ENCODE results near the gene SLF2. TPM values are rescaled to one million over a fixed set of nuclear protein-coding genes. Genes with fewer than 3 reads are reported as not detected.
"Not testable (repeated sequence)": the region's sequence is repeated elsewhere in the genome, so short reads cannot be mapped to it uniquely, and the experiment has no call there.

Gene SLF2
- total RNA-seq, 2 donors from 2014 or later: 15.1 to 21.9 TPM

DNA sequence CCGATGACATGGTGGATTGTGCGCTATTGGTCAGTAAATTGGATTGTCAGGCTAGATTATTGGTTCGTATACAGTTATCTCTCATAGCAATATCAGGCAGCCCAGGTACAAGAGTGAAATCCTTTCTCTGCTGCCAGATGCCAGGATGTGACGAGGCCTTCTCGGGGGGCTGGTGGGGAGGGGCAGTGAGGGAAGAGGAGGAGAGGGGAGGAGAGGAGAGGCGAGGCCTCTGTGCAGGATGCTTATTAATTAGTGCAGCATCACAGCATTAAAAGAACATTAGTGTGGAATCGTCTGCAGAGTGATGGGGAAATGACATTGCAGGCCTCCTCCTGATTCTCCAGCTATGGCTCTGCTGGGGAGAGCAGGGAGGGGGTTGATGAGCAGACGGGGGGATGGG is 30.5 kb upstream of the SLF2 start:
- Histone ChIP-seq H3K27ac (no peak overlapping the region), H3K36me3 (no peaks in the 10 kb centered on the region), H3K4me3 (no peak overlapping the region), H3K9ac (ENCODE audit: low read depth in 2 of 2, low read length in 2 of 2) (no peak overlapping the region), H3K27me3 (no peaks in the 10 kb centered on the region), H3K9me3 (no peaks in the 10 kb centered on the region), H3K4me1 (no peaks in the 10 kb centered on the region)
- TF ChIP-seq, protein P1, sequence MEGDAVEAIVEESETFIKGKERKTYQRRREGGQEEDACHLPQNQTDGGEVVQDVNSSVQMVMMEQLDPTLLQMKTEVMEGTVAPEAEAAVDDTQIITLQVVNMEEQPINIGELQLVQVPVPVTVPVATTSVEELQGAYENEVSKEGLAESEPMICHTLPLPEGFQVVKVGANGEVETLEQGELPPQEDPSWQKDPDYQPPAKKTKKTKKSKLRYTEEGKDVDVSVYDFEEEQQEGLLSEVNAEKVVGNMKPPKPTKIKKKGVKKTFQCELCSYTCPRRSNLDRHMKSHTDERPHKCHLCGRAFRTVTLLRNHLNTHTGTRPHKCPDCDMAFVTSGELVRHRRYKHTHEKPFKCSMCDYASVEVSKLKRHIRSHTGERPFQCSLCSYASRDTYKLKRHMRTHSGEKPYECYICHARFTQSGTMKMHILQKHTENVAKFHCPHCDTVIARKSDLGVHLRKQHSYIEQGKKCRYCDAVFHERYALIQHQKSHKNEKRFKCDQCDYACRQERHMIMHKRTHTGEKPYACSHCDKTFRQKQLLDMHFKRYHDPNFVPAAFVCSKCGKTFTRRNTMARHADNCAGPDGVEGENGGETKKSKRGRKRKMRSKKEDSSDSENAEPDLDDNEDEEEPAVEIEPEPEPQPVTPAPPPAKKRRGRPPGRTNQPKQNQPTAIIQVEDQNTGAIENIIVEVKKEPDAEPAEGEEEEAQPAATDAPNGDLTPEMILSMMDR (IDR thresholded peaks at IDR 0.05): no peak
- intact Hi-C loops (cut with DNase I): no loop called here
- no peak for DNase-seq

DNA sequence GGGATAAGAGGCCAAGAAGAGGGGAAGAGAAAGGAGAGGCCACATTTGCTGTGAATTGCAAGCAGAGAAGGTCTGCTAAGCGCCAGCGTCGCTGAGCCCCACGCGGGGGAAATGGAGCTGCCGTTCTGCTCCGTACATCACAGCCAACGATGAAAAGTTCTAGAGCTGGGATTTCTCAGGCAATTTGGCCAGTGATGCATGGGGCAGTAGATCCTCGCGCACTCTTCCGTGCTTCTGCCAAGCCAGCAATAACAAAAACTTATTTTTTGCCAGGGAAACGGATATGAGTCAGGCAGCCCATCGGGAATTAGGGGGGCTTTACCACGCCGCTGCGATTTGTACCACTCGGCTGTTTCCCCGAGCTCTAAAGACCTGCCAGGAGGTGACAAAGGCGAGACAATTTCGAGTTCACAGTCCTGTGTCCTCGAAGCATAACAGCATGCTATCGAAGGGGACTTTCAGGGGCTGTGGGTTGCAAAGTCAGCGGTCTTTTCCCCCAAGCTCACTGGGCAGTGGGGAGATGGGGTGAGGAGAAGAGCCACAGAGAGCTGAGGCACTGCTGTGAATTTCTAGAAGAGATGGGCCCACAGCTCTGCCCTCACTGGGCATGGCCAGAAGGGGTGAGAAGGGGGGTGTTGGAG is 30.0 kb upstream of the SLF2 start:
- DNase-seq: no peak
- no peaks in the 10 kb centered on the region for H3K36me3 ChIP-seq
- H3K9me3 ChIP-seq: no peaks in the 10 kb centered on the region
- intact Hi-C loops (cut with DNase I): no loop called here
- H3K27me3 ChIP-seq: no peaks in the 10 kb centered on the region
- TF ChIP-seq, protein P1 (IDR thresholded peaks at IDR 0.05): no peak
- H3K4me3 ChIP-seq: no peak overlapping the region
- no peak overlapping the region for H3K9ac ChIP-seq (ENCODE audit: low read depth in 2 of 2, low read length in 2 of 2)
- H3K27ac ChIP-seq: no peak overlapping the region
- no peaks in the 10 kb centered on the region for H3K4me1 ChIP-seq

DNA sequence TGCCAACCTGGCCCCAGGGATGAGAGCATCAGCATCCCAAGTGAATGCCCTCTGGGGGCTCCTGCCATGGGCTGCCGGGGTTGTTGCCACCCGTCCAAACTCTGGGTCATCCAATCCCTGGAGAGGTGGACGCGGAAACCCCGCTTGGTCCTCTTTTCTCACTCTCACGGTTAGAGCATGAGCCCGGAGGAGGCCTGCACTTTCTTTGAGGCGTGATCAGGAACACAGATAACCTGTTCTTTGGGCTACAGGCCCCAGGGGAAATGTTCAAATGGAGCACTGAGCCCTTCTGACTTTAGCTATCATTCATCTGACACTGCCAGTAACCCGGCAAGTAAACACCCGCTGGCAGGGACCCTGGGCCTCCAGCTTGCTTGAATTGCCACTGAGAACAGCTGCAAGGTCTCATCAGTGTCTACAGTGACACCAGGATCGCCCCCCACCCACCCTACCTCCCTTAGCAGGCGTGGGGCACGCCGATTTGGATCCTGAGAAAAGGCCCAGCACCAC is 29.4 kb upstream of the SLF2 start:
- intact Hi-C loops (cut with DNase I): no loop called here
- no peaks in the 10 kb centered on the region for H3K27me3 ChIP-seq
- H3K9ac ChIP-seq (ENCODE audit: low read depth in 2 of 2, low read length in 2 of 2): no peak overlapping the region
- H3K27ac ChIP-seq: no peak overlapping the region
- no peak for DNase-seq
- TF ChIP-seq, protein P1 (IDR thresholded peaks at IDR 0.05): no peak
- H3K9me3 ChIP-seq: no peaks in the 10 kb centered on the region
- H3K36me3 ChIP-seq: no peaks in the 10 kb centered on the region
- H3K4me3 ChIP-seq: no peak overlapping the region
- H3K4me1 ChIP-seq: no peaks in the 10 kb centered on the region

DNA sequence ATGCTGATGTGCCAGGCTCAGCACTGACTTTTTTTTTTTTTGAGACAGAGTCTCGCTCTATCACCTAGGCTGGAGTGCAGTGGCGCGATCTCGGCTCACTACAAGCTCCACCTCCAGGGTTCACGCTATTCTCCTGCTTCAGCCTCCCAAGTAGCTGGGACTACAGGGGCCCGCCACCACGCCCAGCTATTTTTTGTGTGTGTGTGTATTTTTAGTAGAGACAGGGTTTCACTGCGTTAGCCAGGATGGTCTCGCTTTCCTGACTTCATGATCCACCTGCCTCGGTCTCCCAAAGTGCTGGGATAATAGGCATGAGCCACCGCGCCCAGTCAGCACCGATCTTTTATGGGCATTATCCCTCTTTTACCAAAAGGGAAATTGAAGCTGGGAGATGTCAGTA is 27.2 kb upstream of the SLF2 start:
- H3K4me3 ChIP-seq; H3K36me3 ChIP-seq; H3K9me3 ChIP-seq; H3K9ac ChIP-seq (ENCODE audit: low read depth in 2 of 2, low read length in 2 of 2); DNase-seq; H3K27me3 ChIP-seq; H3K27ac ChIP-seq; intact Hi-C loops (cut with DNase I); H3K4me1 ChIP-seq: not testable (repeated sequence)

DNA sequence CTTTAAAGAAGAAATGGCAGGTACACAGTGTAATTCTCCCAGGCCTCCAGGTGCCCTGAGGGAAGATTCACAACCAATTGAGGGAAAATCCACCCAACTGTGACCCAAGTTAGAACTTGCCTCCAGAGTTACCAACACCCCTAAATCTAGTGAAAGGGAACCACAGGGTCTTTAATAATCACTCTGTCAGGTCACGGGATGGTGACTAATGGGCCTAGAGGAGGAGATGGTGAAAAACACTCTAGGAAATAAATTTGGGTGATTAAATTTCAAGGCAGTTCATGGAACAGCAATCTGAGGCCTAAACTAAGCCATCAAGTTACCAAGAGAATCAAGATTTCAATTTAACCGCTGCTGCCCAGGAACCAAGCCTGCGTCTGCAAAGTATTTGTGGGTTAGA is 26.7 kb upstream of the SLF2 start:
- intact Hi-C loops (cut with DNase I): no loop called here
- H3K4me1 ChIP-seq: no peaks in the 10 kb centered on the region
- TF ChIP-seq, protein P1 (IDR thresholded peaks at IDR 0.05): no peak

DNA sequence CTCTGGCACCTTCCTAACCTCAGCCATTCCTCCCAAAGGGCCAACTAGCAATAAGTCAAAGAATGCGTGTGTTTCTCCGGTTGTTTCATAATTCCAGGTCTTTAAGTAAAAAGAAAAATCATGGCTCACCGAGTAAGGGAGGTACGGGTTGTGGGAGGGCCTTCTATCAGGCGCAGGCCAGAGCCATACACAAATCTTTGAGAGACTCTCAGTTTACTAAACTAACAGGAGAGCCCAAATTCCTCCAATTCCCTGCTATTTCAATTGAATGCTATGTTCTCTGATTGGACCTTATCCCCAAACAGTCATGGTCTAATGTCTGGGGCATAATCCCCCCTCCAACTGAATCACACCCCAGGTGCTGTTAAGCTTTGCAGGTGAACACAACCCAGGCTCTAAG is 26.2 kb upstream of the SLF2 start:
- no peaks in the 10 kb centered on the region for H3K27me3 ChIP-seq
- no peaks in the 10 kb centered on the region for H3K36me3 ChIP-seq
- no peaks in the 10 kb centered on the region for H3K9me3 ChIP-seq
- TF ChIP-seq, protein P1 (IDR thresholded peaks at IDR 0.05): no peak
- H3K9ac ChIP-seq (ENCODE audit: low read depth in 2 of 2, low read length in 2 of 2): no peak overlapping the region
- intact Hi-C loops (cut with DNase I): no loop called here
- H3K27ac ChIP-seq: no peak overlapping the region
- no peaks in the 10 kb centered on the region for H3K4me1 ChIP-seq
- DNase-seq: no peak
- H3K4me3 ChIP-seq: no peak overlapping the region

More for the DNA sequence above, 26.7 kb upstream of the SLF2 start:
- no peak overlapping the region for H3K4me3 ChIP-seq
- no peaks in the 10 kb centered on the region for H3K9me3 ChIP-seq
- H3K9ac ChIP-seq (ENCODE audit: low read depth in 2 of 2, low read length in 2 of 2): no peak overlapping the region
- no peaks in the 10 kb centered on the region for H3K27me3 ChIP-seq
- no peak overlapping the region for H3K27ac ChIP-seq
- no peak for DNase-seq
- no peaks in the 10 kb centered on the region for H3K36me3 ChIP-seq
